CD4-positive, alpha-beta T cell (primary cell): ENCODE data around the gene WDFY4. TPM values are rescaled to one million over a fixed set of nuclear protein-coding genes. Genes with fewer than 3 reads are reported as not detected.

ENCODE experiments used
- ATAC-seq: fragments of 200-7000 bp; cut with Tn5 transposase; one replicate; pipeline ENCODE4 v1.10.0; 2022; ENCODE audit warnings: mild to moderate bottlenecking; ENCODE audit not compliant: poor library complexity
- CTCF ChIA-PET: fragments of 350-600 bp; sonication (Branson Sonifier 250); formaldehyde crosslinking; loops from one replicate; lab custom pipeline; 2021; ENCODE audit warnings: antibody characterized with exemption, inconsistent platforms; lab: Charles Lee
- POLR2A ChIA-PET: fragments of 350-600 bp; sonication (Branson Sonifier 250); formaldehyde crosslinking; loops from one replicate; lab custom pipeline; 2021; ENCODE audit warnings: antibody characterized with exemption, inconsistent platforms; lab: Charles Lee
- DNase-seq, 14 experiments: peaks; one replicate each; pipeline ENCODE4 v3.0.0-alpha.2; 2013 to 2020; ENCODE audit warnings: mixed read lengths in 2 of 14
- H3K27ac ChIP-seq, 2 donors: one replicate each; pipeline versions ENCODE4 v1.5.1 to v1.7.0; 2013; ENCODE audit warnings: low read length in 2 of 2, low read depth in 1 of 2, mild to moderate bottlenecking in 1 of 2
- H3K27me3 ChIP-seq, 2 experiments: 1 replicate in 1 of 2; 2 replicates in 1 of 2; pipeline versions ENCODE4 v1.6.1 to v1.7.0; 2013; ENCODE audit warnings: low read length in 2 of 2, control low read depth in 1 of 2, mild to moderate bottlenecking in 1 of 2, moderate library complexity in 1 of 2; ENCODE audit not compliant: insufficient read depth in 2 of 2, control insufficient read depth in 1 of 2
- H3K36me3 ChIP-seq: one replicate; pipeline ENCODE4 v1.6.1; 2013; ENCODE audit warnings: low read length, control low read depth; ENCODE audit not compliant: insufficient read depth
- H3K4me1 ChIP-seq: one replicate; pipeline ENCODE4 v1.6.1; 2013; ENCODE audit warnings: low read length, control low read depth; ENCODE audit not compliant: insufficient read depth
- H3K4me3 ChIP-seq: one replicate; pipeline ENCODE4 v1.5.1; 2013; ENCODE audit warnings: mild to moderate bottlenecking, low read length, moderate library complexity
- H3K9me3 ChIP-seq, 2 experiments: 1 replicate in 1 of 2; 2 replicates in 1 of 2; pipeline versions ENCODE4 v1.6.1 to v1.7.0; 2013; ENCODE audit warnings: low read length in 2 of 2, mild to moderate bottlenecking in 2 of 2, control low read depth in 1 of 2, moderate library complexity in 1 of 2; ENCODE audit not compliant: control insufficient read depth in 1 of 2, insufficient read depth in 1 of 2
- H3K27ac Mint-ChIP-seq: one replicate; pipeline ENCODE4 v1.8.0; 2020; ENCODE audit warnings: mixed read lengths
- H3K27me3 Mint-ChIP-seq: one replicate; pipeline ENCODE4 v1.8.0; 2021; ENCODE audit warnings: mixed read lengths
- H3K36me3 Mint-ChIP-seq: one replicate; pipeline ENCODE4 v1.8.0; 2021; ENCODE audit warnings: low read depth, mixed read lengths
- H3K4me1 Mint-ChIP-seq: one replicate; pipeline ENCODE4 v1.8.0; 2021; ENCODE audit warnings: low read depth, mixed read lengths
- H3K4me3 Mint-ChIP-seq: one replicate; pipeline ENCODE4 v1.8.0; 2020; ENCODE audit warnings: mild to moderate bottlenecking, mixed read lengths
- H3K9me3 Mint-ChIP-seq: one replicate; pipeline ENCODE4 v1.8.0; 2020; ENCODE audit warnings: mixed read lengths
- CTCF ChIP-seq: fragments of 200-600 bp; IDR thresholded peaks from one replicate; pipeline ENCODE4 v1.8.0; 2022; ENCODE audit warnings: antibody characterized with exemption, mild to moderate bottlenecking
- intact Hi-C, 2 experiments: fragments of 100-400 bp; cut with DNase I in 1 of 2; cut with micrococcal nuclease in 1 of 2; formaldehyde crosslinking; loops; one replicate each; pipeline versions ENCODE4 v1.15.1 to v1.9.0; 2023 to 2025; cut with DNase I, micrococcal nuclease
- total RNA-seq, 174 experiments: library from RNA in 2 of 174; stranded (reverse) in 2 of 174; gene quantifications; one replicate each; pipeline ENCODE4 v1.2.3 and lab custom pipeline; 2021 to 2026

The WDFY4 gene
- total RNA-seq, 2 experiments from 2014 or later, result 1.3 to 2.5 TPM

GRCh38 chr10:48765527-48765926 is 80.9 kb downstream of the WDFY4 start:
- Histone ChIP-seq H3K4me1 (no peaks in the 10 kb centered on the region), H3K36me3 (no peaks in the 10 kb centered on the region), H3K27ac (no peak overlapping the region), H3K4me3 (no peak overlapping the region), H3K27me3 (peaks cover 0 to 3% of the 10 kb centered on the region in 2 experiments), H3K9me3 (no peaks in the 10 kb centered on the region)
- H3K4me3 Mint-ChIP-seq, result no peak overlapping the region
- no peak for ATAC-seq
- no peak for DNase-seq
- peaks cover 11% of the 10 kb centered on the region for H3K27me3 Mint-ChIP-seq
- ChIA-PET POLR2A (no interaction called here), CTCF (no interaction called here)
- intact Hi-C loops, result no loop called here
- H3K4me1 Mint-ChIP-seq, result no peaks in the 10 kb centered on the region
- H3K36me3 Mint-ChIP-seq, result no peaks in the 10 kb centered on the region
- TF ChIP-seq CTCF, result no peak
- H3K9me3 Mint-ChIP-seq, result no peaks in the 10 kb centered on the region
- H3K27ac Mint-ChIP-seq, result no peak overlapping the region

- H3K36me3 ChIP-seq, result no peaks in the 10 kb centered on the region
- intact Hi-C loops, result no loop called here
These were observed 82.9 kb downstream of the WDFY4 start for GRCh38 chr10:48767373-48768143.

GRCh38 chr10:48768144-48768766 is 83.6 kb downstream of the WDFY4 start:
- no peak for DNase-seq
- Histone ChIP-seq H3K4me3 (no peak overlapping the region), H3K36me3 (no peaks in the 10 kb centered on the region), H3K4me1 (no peaks in the 10 kb centered on the region), H3K27ac (no peak overlapping the region), H3K9me3 (no peaks in the 10 kb centered on the region), H3K27me3 (no peaks in the 10 kb centered on the region)
- intact Hi-C loops, result no loop called here
- no peak for ATAC-seq
- no peak overlapping the region for H3K27ac Mint-ChIP-seq
- H3K27me3 Mint-ChIP-seq, result no peaks in the 10 kb centered on the region
- no peaks in the 10 kb centered on the region for H3K9me3 Mint-ChIP-seq
- H3K4me1 Mint-ChIP-seq, result no peaks in the 10 kb centered on the region
- ChIA-PET POLR2A (no interaction called here), CTCF (no interaction called here)
- no peaks in the 10 kb centered on the region for H3K36me3 Mint-ChIP-seq
- H3K4me3 Mint-ChIP-seq, result no peak overlapping the region
- no peak for TF ChIP-seq CTCF

More at GRCh38 chr10:48767373-48768143, 82.9 kb downstream of the WDFY4 start:
- POLR2A ChIA-PET, result interaction anchor here (1.0 kb wide), 1 partner anchor 33 kb away, joined by 3 read pairs; no protein-coding TSS in a partner anchor
- H3K9me3 Mint-ChIP-seq, result no peaks in the 10 kb centered on the region
- H3K27me3 Mint-ChIP-seq, result no peaks in the 10 kb centered on the region
- no peak overlapping the region for H3K4me3 Mint-ChIP-seq
- no peak overlapping the region for H3K4me3 ChIP-seq
- no peaks in the 10 kb centered on the region for H3K36me3 Mint-ChIP-seq
- no peak for TF ChIP-seq CTCF
- DNase-seq, result no peak
- no peaks in the 10 kb centered on the region for H3K4me1 Mint-ChIP-seq
- CTCF ChIA-PET, result no interaction called here
- H3K27ac ChIP-seq, result no peak overlapping the region
- H3K4me1 ChIP-seq, result no peaks in the 10 kb centered on the region
- no peak overlapping the region for H3K27ac Mint-ChIP-seq
- no peak for ATAC-seq
- no peaks in the 10 kb centered on the region for H3K27me3 ChIP-seq
- H3K9me3 ChIP-seq, result no peaks in the 10 kb centered on the region
